Smooth muscle cell (in vitro differentiated cells): ENCODE results near the gene DUSP22. TPM values are rescaled to one million over a fixed set of nuclear protein-coding genes. Genes with fewer than 3 reads are reported as not detected.

Experiments
- DNase-seq: peaks from one replicate; lab custom pipeline; 2025; ENCODE audit not compliant: unreplicated experiment; lab: John Stamatoyannopoulos, UW
- H2AFZ ChIP-seq: fragments of 200-600 bp; sonication (generic); 2 replicates; pipeline ENCODE4 v1.6.0; 2016; ENCODE audit warnings: antibody characterized with exemption, low read depth, mild to moderate bottlenecking
- H3F3A ChIP-seq: fragments of 200-600 bp; sonication (generic); 2 replicates; pipeline ENCODE4 v1.6.0; 2017; ENCODE audit warnings: antibody characterized with exemption, low read depth
- H3K27ac ChIP-seq: fragments of 200-600 bp; sonication (generic); 2 replicates; pipeline ENCODE4 v1.5.1; 2016; ENCODE audit warnings: low read depth, mild to moderate bottlenecking
- H3K27me3 ChIP-seq: fragments of 200-600 bp; sonication (generic); 2 replicates; pipeline ENCODE4 v1.6.1; 2016; ENCODE audit warnings: low read depth, mild to moderate bottlenecking
- H3K36me3 ChIP-seq: fragments of 200-600 bp; sonication (generic); 2 replicates; pipeline ENCODE4 v1.5.1; 2016; ENCODE audit warnings: low read depth
- H3K4me1 ChIP-seq: fragments of 200-600 bp; sonication (generic); 2 replicates; pipeline ENCODE4 v1.5.1; 2016; ENCODE audit warnings: low read depth
- H3K4me2 ChIP-seq: fragments of 200-600 bp; sonication (generic); 2 replicates; pipeline ENCODE4 v1.6.0; 2016; ENCODE audit warnings: mild to moderate bottlenecking
- H3K4me3 ChIP-seq: fragments of 200-600 bp; sonication (generic); 2 replicates; pipeline ENCODE4 v1.5.1; 2016; ENCODE audit warnings: mild to moderate bottlenecking
- H3K79me2 ChIP-seq: fragments of 200-600 bp; sonication (generic); 2 replicates; pipeline ENCODE4 v1.6.0; 2016; ENCODE audit warnings: low read depth, mild to moderate bottlenecking
- H3K9ac ChIP-seq: fragments of 200-600 bp; sonication (generic); 2 replicates; pipeline ENCODE4 v1.6.0; 2016; ENCODE audit warnings: low read depth
- H3K9me3 ChIP-seq: fragments of 200-600 bp; sonication (generic); replicated peaks from 2 replicates; pipeline ENCODE4 v1.5.1; 2016; ENCODE audit warnings: low read depth
- H4K20me1 ChIP-seq: fragments of 200-600 bp; sonication (generic); 2 replicates; pipeline ENCODE4 v1.6.0; 2016; ENCODE audit warnings: low read depth
- CTCF ChIP-seq: fragments of 200-600 bp; sonication (generic); IDR thresholded peaks from 2 replicates; pipeline ENCODE4 v1.5.1; 2017; ENCODE audit warnings: borderline replicate concordance, mild to moderate bottlenecking, antibody characterized with exemption; ENCODE audit not compliant: insufficient read depth, poor library complexity, severe bottlenecking
- WGBS: methylation state at CpG from one replicate; pipeline ENCODE4 v1.1.7; 2016; ENCODE audit warnings: low lambda C conversion rate; 5-methylcytosine and 5-hydroxymethylcytosine counted together
- polyA plus RNA-seq: library from polyadenylated mRNA; unstranded; fragments of >200 nt; fragmentation: Nextera tagmentation; extraction: Ambion mirVana; gene quantifications from 2 replicates; pipeline ENCODE4 v1.2.1, GENCODE V29; 2016
- total RNA-seq: library from RNA; depleted of rRNA; stranded (reverse); fragments of >200 nt; gene quantifications from 2 replicates; pipeline ENCODE4 v1.2.3, GENCODE V29; 2014

The DUSP22 gene
- total and polyA plus RNA-seq, 2 experiments from 2014 or later, result 16.3 to 19.1 TPM

- Histone ChIP-seq H3K36me3 (no peaks in the 10 kb centered on the region), H3K4me2 (peak overlapping the region; percentile 73), H3K9ac (no peak overlapping the region), H3F3A (no peaks in the 10 kb centered on the region), H3K79me2 (no peaks in the 10 kb centered on the region), H3K27me3 (peaks cover 90% of the 10 kb centered on the region), H3K4me3 (peak overlapping the region; percentile 41), H3K4me1 (peaks cover 7% of the 10 kb centered on the region), H3K27ac (no peak overlapping the region), H3K9me3 (no peaks in the 10 kb centered on the region), H4K20me1 (no peaks in the 10 kb centered on the region), H2AFZ (no peak overlapping the region)
- WGBS, result 3% methylated on average over 38 of the region's 44 CpGs
- no peak for TF ChIP-seq CTCF
- DNase-seq, result no peak
These were observed 98.7 kb downstream of the DUSP22 start for GRCh38 chr6:390914-391558.

DNA sequence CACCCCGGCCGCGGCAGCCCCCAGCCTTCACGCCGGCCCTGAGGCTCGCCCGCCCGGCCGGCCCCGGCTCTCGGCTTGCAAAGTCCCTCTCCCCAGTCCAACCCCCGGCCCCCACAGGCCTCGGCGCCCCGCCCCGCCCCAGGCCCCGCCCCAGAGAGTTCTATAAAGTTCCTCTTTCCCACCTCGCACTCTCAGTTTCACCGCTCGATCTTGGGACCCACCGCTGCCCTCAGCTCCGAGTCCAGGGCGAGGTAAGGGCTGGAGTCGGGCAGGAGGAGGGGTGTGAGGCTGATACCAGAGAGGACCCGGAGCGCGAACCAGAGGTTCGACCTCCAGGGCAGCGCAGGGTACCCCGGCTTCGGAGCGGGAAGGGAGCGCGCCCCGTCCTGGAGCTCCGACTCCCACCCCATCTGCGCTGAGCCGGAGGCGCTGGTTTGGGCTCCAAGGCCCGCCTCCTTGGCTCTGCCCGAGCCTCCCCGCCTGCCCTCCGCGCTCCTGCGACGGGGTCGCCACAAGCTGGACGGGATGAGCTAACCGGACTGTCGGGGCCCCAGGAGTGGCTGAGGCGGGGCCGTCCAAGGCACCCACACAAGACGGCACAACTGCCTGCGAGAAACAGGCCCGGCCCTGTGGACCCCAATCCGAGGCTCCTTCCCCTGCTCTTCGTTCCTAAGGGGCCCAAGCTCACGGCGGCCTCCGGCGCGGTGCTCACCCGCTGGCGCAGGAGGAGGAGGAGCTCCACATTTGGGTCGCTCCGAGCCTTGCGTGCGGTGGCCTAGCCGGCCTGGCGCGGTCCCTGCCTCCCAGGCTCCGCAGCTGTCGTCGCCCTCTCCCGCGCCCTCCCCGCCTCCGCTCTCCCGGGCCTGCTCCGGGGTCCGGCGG is 99.5 kb downstream of the DUSP22 start, which contains the start of gene IRF4:
Gene IRF4 (plus strand): TSS at position 194 of the 882 bp plus-strand sequence. CDS start 1,401 bp downstream, outside the sequence.
- H3K4me2 ChIP-seq, result peak within 1 kb of the TSS; percentile 73
- no peaks in the 10 kb centered on the region for H4K20me1 ChIP-seq
- H3K27me3 ChIP-seq, result peaks cover 93% of the 10 kb centered on the region
- no peaks in the 10 kb centered on the region for H3K9me3 ChIP-seq
- peak within 1 kb of the TSS; percentile 41 for H3K4me3 ChIP-seq
- no peak within 1 kb of the TSS for H2AFZ ChIP-seq
- H3K27ac ChIP-seq, result no peak within 1 kb of the TSS
- no peak for DNase-seq
- WGBS, result 2% methylated on average over 53 of the region's 82 CpGs
- no peak for TF ChIP-seq CTCF
- no peaks in the 10 kb centered on the region for H3K79me2 ChIP-seq
- no peaks in the 10 kb centered on the region for H3K36me3 ChIP-seq
- H3K9ac ChIP-seq, result no peak within 1 kb of the TSS
- no peaks in the 10 kb centered on the region for H3F3A ChIP-seq
- peaks cover 7% of the 10 kb centered on the region for H3K4me1 ChIP-seq

GRCh38 chr6:392441-393390 is 100.4 kb downstream of the DUSP22 start:
- H3K4me2 ChIP-seq, result peak overlapping the region; percentile 73
- H3K4me1 ChIP-seq, result peaks cover 7% of the 10 kb centered on the region
- no peaks in the 10 kb centered on the region for H3K36me3 ChIP-seq
- H4K20me1 ChIP-seq, result no peaks in the 10 kb centered on the region
- H3K9me3 ChIP-seq, result no peaks in the 10 kb centered on the region
- no peaks in the 10 kb centered on the region for H3F3A ChIP-seq
- H3K4me3 ChIP-seq, result peak overlapping the region; percentile 41
- no peak for DNase-seq
- H3K79me2 ChIP-seq, result no peaks in the 10 kb centered on the region
- WGBS, result 3% methylated on average over 104 of the region's 108 CpGs
- H3K27ac ChIP-seq, result no peak overlapping the region
- H3K9ac ChIP-seq, result no peak overlapping the region
- peaks cover 95% of the 10 kb centered on the region for H3K27me3 ChIP-seq
- H2AFZ ChIP-seq, result no peak overlapping the region
- no peak for TF ChIP-seq CTCF
